HG03565 (cell line): ENCODE results near the gene NEK7.

Experiments
- ATAC-seq: cut with Tn5 transposase; IDR thresholded peaks from one replicate; pipeline ENCODE4 v1.9.1; 2021; ENCODE audit warnings: mild to moderate bottlenecking, moderate library complexity; ENCODE audit not compliant: unreplicated experiment

NEK7 gene

GRCh38 chr1:198141668-198142351 is 15.0 kb upstream of the NEK7 start:
- no peak for ATAC-seq

GRCh38 chr1:198143797-198144196 is 13.0 kb upstream of the NEK7 start:
- peak; percentile 64 for ATAC-seq

GRCh38 chr1:198147216-198147615 is 9.6 kb upstream of the NEK7 start:
- ATAC-seq, result no peak

- ATAC-seq, result no peak
These were observed 6.4 kb upstream of the NEK7 start for GRCh38 chr1:198150369-198150768.

- ATAC-seq, result no peak
These were observed 5.1 kb upstream of the NEK7 start for GRCh38 chr1:198151688-198152087.

GRCh38 chr1:198153103-198153502 is 3.7 kb upstream of the NEK7 start:
- no peak for ATAC-seq

- no peak for ATAC-seq
These were observed 3.0 kb upstream of the NEK7 start for GRCh38 chr1:198153804-198154203.

GRCh38 chr1:198155253-198155652 is 1.5 kb upstream of the NEK7 start:
- ATAC-seq, result no peak

- ATAC-seq, result peak; percentile 26
These were observed 570 bp upstream of the NEK7 start for GRCh38 chr1:198156111-198156744.

GRCh38 chr1:198157241-198157846 is 546 bp downstream of the NEK7 start:
- peak; percentile 32 for ATAC-seq

- ATAC-seq, result no peak
These were observed 1.3 kb downstream of the NEK7 start for GRCh38 chr1:198157847-198158725.

- peak; percentile 53 for ATAC-seq
These were observed 2.2 kb downstream of the NEK7 start for GRCh38 chr1:198158735-198159589.

GRCh38 chr1:198160222-198160621 is 3.4 kb downstream of the NEK7 start:
- ATAC-seq, result no peak

GRCh38 chr1:198160946-198161614 is 4.3 kb downstream of the NEK7 start:
- no peak for ATAC-seq

GRCh38 chr1:198161718-198162090 is 4.9 kb downstream of the NEK7 start:
- ATAC-seq, result no peak

- peak; percentile 20 for ATAC-seq
These were observed 5.4 kb downstream of the NEK7 start for GRCh38 chr1:198162091-198162767.

GRCh38 chr1:198165927-198166647 is 9.3 kb downstream of the NEK7 start:
- ATAC-seq, result peak; percentile 26

- no peak for ATAC-seq
These were observed 10.1 kb downstream of the NEK7 start for GRCh38 chr1:198166900-198167299.
